ENCODE measurements around the gene ASIC2. TPM values are rescaled to one million over a fixed set of nuclear protein-coding genes. Genes with fewer than 3 reads are reported as not detected.

ASIC2 gene
- total and polyA plus RNA-seq, 2 donors (not counting 3 experiments of a cell fraction or from before 2014, with no cell fraction given): not detected

DNA sequence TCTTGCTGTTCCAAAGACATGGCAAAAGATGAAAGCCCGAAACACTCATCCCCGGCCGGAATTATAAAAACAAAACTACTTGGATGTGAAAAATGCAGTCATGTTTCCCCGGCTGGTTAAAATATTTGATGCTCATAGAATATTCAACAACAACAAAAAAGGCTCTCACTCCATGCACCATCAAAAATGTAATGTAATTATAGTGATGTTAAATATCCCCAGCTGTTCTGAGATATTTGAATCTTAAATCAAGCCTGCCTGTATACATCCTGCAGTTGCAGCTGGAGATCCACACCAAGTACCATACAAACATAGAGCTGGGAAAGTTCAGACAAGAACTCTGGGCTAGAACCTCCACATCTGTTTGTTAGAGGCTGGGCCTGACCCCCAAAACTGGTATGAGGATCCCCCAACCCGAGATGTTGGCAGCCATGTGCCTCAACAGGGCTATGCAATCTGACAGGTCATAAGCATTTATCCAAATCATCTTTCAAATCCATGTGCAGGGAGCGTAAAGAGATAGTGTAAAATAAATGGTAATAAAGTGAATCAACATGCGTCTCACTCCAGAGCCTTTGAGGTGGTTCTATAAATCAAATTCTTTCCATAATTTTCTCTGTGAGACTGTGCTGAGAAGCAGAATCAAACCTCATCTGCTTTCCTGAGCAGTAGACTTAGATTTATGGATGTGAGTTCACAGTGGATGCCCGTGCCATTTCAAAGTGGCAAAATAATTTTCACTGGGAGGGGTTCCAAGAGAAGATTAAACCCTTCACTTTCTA, 12.7 kb downstream of the ASIC2 start:
- Histone ChIP-seq H3K36me3 (ENCODE audit: control insufficient read depth in 2 of 2, extremely low read depth in 1 of 2, insufficient read depth in 2 of 2, low read length in 2 of 2) (no peaks in the 10 kb centered on the region), H3K4me2 (ENCODE audit: insufficient read depth, low read length) (no peak overlapping the region), H3K79me2 (ENCODE audit: control insufficient read depth, insufficient read depth, low read length) (no peaks in the 10 kb centered on the region), H3K4me1 (ENCODE audit: control insufficient read depth, extremely low read depth, insufficient read depth, low read length) (peaks cover 18% of the 10 kb centered on the region), H2AFZ (ENCODE audit: low read depth, low read length) (no peak overlapping the region), H3K27me3 (ENCODE audit: control insufficient read depth in 2 of 2, insufficient read depth in 2 of 2, low read length in 2 of 2) (no peaks in the 10 kb centered on the region), H3K9me3 (replicated peaks; ENCODE audit: control insufficient read depth, insufficient read depth, low read length) (no peaks in the 10 kb centered on the region), H4K20me1 (replicated peaks; ENCODE audit: control insufficient read depth, extremely low read depth, insufficient read depth, low read length) (no peaks in the 10 kb centered on the region), H3K9ac (replicated peaks; ENCODE audit: extremely low read depth, insufficient read depth, low read length) (no peak overlapping the region), H3K27ac (ENCODE audit: insufficient read depth, low read depth, low read length) (no peak overlapping the region), H3K9me1 (replicated peaks; ENCODE audit: control insufficient read depth, extremely low read depth, insufficient read depth, low read length) (no peaks in the 10 kb centered on the region), H3K4me3 (replicated peaks in 1 of 3; ENCODE audit: insufficient read depth in 1 of 3, low read depth in 1 of 3, low read length in 3 of 3) (no peak overlapping the region)
- DNase-seq (ENCODE audit: low read depth, low spot score) (no peak), FAIRE-seq (no peak)
- BruUV-seq (replicated peaks): no TSS peak
- POLR2A ChIA-PET: no interaction called here
- CTCF ChIA-PET: no interaction called here
- intact Hi-C loops (cut with micrococcal nuclease): no loop called here
- no peak for TF ChIP-seq POLR2A (IDR thresholded peaks at IDR 0.05; ENCODE audit: low read depth, low read length)
- no peak for TF ChIP-seq GATA2 (IDR thresholded peaks at IDR 0.05; ENCODE audit: insufficient read depth, insufficient read length, low read depth, low read length)
- no peak for TF ChIP-seq FOS (IDR thresholded peaks at IDR 0.05; ENCODE audit: borderline replicate concordance, insufficient read depth, low read length)
- TF ChIP-seq JUN (IDR thresholded peaks at IDR 0.05; ENCODE audit: borderline replicate concordance, insufficient read depth, insufficient read length, low read depth): no peak
- no peak for TF ChIP-seq EZH2 (IDR thresholded peaks at IDR 0.05; ENCODE audit: borderline replicate concordance, low read depth, low read length, severe bottlenecking)
- TF ChIP-seq, protein P1, sequence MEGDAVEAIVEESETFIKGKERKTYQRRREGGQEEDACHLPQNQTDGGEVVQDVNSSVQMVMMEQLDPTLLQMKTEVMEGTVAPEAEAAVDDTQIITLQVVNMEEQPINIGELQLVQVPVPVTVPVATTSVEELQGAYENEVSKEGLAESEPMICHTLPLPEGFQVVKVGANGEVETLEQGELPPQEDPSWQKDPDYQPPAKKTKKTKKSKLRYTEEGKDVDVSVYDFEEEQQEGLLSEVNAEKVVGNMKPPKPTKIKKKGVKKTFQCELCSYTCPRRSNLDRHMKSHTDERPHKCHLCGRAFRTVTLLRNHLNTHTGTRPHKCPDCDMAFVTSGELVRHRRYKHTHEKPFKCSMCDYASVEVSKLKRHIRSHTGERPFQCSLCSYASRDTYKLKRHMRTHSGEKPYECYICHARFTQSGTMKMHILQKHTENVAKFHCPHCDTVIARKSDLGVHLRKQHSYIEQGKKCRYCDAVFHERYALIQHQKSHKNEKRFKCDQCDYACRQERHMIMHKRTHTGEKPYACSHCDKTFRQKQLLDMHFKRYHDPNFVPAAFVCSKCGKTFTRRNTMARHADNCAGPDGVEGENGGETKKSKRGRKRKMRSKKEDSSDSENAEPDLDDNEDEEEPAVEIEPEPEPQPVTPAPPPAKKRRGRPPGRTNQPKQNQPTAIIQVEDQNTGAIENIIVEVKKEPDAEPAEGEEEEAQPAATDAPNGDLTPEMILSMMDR (IDR thresholded peaks at IDR 0.05; ENCODE audit: extremely low read depth in 1 of 2, insufficient read depth in 1 of 2, low read depth in 1 of 2, low read length in 2 of 2): no peak
- no peak for TF ChIP-seq MYC (IDR thresholded peaks at IDR 0.05; ENCODE audit: low read depth, low read length)
- no peak for TF ChIP-seq POLR2AphosphoS5 (IDR thresholded peaks at IDR 0.05; ENCODE audit: insufficient read depth, low read depth, low read length)
- TF ChIP-seq, protein P2, sequence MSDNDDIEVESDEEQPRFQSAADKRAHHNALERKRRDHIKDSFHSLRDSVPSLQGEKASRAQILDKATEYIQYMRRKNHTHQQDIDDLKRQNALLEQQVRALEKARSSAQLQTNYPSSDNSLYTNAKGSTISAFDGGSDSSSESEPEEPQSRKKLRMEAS (IDR thresholded peaks at IDR 0.05; ENCODE audit: insufficient read depth, insufficient read length): no peak
- dilution Hi-C loops (cut with MboI; ENCODE audit: extremely low pct_ligation_motif_present, low sequenced_read_pairs): no loop called here

Measured in endothelial cell of umbilical vein (primary cell).